ENCODE results near the gene TAF1D.
"Not testable (repeated sequence)": the region's sequence is repeated elsewhere in the genome, so short reads cannot be mapped to it uniquely, and the experiment has no call there.

Gene TAF1D

GRCh38 chr11:93741094-93741881, at the start of gene TAF1D, which contains the start of gene C11orf54:
Gene TAF1D (minus strand): TSS chr11:93741495. CDS start chr11:93739304, 2,191 bp downstream.
Gene C11orf54 (plus strand): TSS chr11:93741672. CDS start chr11:93747394, 5,722 bp downstream.
- peak; percentile 89 for DNase-seq

GRCh38 chr11:93784935-93785360, 43.7 kb upstream of the TAF1D start:
- DNase-seq = no peak

- peak; percentile 63 for DNase-seq
These were observed 43.0 kb upstream of the TAF1D start, which contains the start of gene MED17 for GRCh38 chr11:93784145-93784934. Gene MED17 (plus strand): TSS chr11:93784282. CDS start chr11:93784514, 232 bp downstream.

GRCh38 chr11:93783765-93784144, 42.5 kb upstream of the TAF1D start:
- no peak for DNase-seq

GRCh38 chr11:93783362-93783761, 42.1 kb upstream of the TAF1D start:
- DNase-seq = no peak

- DNase-seq = no peak
These were observed 34.0 kb upstream of the TAF1D start for GRCh38 chr11:93775289-93775688.

- DNase-seq = not testable (repeated sequence)
These were observed 33.3 kb upstream of the TAF1D start for GRCh38 chr11:93774560-93774959.

GRCh38 chr11:93773601-93774200, 32.4 kb upstream of the TAF1D start:
- DNase-seq = no peak

- DNase-seq = no peak
These were observed 31.8 kb upstream of the TAF1D start for GRCh38 chr11:93773045-93773477.

GRCh38 chr11:93772123-93772522, 30.8 kb upstream of the TAF1D start:
- DNase-seq = no peak

GRCh38 chr11:93770160-93770559, 28.9 kb upstream of the TAF1D start:
- DNase-seq = no peak

GRCh38 chr11:93767018-93767417, 25.7 kb upstream of the TAF1D start:
- DNase-seq = no peak

- no peak for DNase-seq
These were observed 25.2 kb upstream of the TAF1D start for GRCh38 chr11:93766504-93766903.

GRCh38 chr11:93765551-93765950, 24.3 kb upstream of the TAF1D start:
- no peak for DNase-seq

- DNase-seq = no peak
These were observed 20.6 kb upstream of the TAF1D start for GRCh38 chr11:93761910-93762309.

- DNase-seq = not testable (repeated sequence)
These were observed 17.8 kb upstream of the TAF1D start for GRCh38 chr11:93759123-93759522.

GRCh38 chr11:93757924-93758865, 16.9 kb upstream of the TAF1D start:
- no peak for DNase-seq

GRCh38 chr11:93757301-93757700, 16.0 kb upstream of the TAF1D start:
- DNase-seq = no peak

GRCh38 chr11:93756748-93757147, 15.5 kb upstream of the TAF1D start:
- no peak for DNase-seq

- no peak for DNase-seq
These were observed 11.9 kb upstream of the TAF1D start for GRCh38 chr11:93753241-93753640.

- DNase-seq = no peak
These were observed 9.7 kb upstream of the TAF1D start for GRCh38 chr11:93751001-93751400.

GRCh38 chr11:93747122-93747521, 5.8 kb upstream of the TAF1D start:
- DNase-seq = no peak

Measured in T1000 (cell line).